Stimulated activated CD8-positive, alpha-beta memory T cell treated with anti-CD3 and anti-CD28 coated beads, Interleukin-4, amount 100 ng/mL, for 1 hour (primary cell): ENCODE measurements around the gene PDIA2.
"Not testable (repeated sequence)": the region's sequence is repeated elsewhere in the genome, so short reads cannot be mapped to it uniquely, and the experiment has no call there.

Experiments
- DNase-seq, 2 donors: peaks; one replicate each; pipeline ENCODE4 v3.0.0-alpha.2; 2020; ENCODE audit warnings: low read depth in 2 of 2, low spot score in 1 of 2

Gene PDIA2

GRCh38 chr16:324451-325334 is 41.7 kb downstream of the PDIA2 start:
- DNase-seq, result peak; percentile 28 to 40

- no peak for DNase-seq
These were observed 42.6 kb downstream of the PDIA2 start for GRCh38 chr16:325375-326145.

- DNase-seq, result no peak
These were observed 47.8 kb downstream of the PDIA2 start for GRCh38 chr16:330741-331140.

GRCh38 chr16:331181-331814 is 48.3 kb downstream of the PDIA2 start:
- DNase-seq, result not testable (repeated sequence)

GRCh38 chr16:333406-334094 is 50.6 kb downstream of the PDIA2 start:
- DNase-seq, result no peak

DNA sequence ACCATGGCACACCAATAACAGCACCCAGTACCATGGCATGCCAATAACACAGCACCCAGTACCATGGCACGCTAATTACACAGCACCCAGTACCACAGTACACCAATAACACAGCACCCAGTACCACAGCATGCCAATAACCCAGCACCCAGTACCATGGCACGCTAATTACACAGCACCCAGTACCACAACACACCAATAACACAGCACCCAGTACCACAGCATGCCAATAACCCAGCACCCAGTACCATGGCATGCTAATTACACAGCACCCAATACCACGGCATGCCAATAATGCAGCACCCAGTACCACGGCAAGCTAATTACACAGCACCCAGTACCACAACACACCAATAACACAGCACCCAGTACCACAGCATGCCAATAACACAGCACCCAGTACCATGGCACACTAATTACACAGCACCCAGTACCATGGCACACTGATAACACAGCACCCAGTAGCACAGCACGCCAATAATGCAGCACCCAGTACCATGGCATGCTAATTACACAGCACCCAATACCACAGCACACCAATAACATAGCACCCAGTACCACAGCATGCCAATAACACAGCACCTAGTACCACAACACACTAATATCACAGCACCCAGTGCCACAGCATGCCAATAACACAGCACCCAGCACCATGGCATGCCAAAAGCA is 51.3 kb downstream of the PDIA2 start:
- not testable (repeated sequence) for DNase-seq

DNA sequence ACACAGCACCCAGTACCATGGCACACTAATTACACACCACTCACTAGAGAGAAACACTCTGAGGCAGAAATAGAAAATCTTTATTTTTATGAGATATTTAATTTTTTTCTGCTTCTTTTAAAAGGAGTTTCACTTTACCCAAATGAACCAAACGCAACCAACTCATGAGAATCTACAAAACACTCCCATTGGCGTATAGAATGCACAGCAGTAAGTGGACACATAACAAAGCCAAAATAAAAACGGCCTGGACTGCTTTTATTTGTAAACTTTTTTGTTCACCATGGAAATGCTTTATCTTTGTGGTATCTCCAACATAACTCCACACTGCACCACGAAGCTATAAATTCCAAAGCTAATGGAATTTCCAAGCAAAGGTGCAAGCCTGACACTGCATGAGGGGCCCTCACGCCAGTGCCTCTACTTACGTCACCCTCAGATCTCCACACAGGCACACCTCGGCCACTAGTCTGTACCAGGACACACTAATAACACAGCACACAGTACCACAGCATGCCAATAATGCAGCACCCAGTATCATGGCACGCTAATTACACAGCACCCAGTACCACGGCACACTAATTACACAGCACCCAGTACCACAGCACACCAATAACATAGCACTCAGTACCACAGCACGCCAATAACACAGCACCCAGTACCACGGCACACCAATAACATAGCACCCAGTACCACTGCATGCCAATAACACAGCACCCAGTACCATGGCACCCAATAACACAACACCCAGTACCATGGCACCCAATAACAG is 52.1 kb downstream of the PDIA2 start:
- DNase-seq, result not testable (repeated sequence)

DNA sequence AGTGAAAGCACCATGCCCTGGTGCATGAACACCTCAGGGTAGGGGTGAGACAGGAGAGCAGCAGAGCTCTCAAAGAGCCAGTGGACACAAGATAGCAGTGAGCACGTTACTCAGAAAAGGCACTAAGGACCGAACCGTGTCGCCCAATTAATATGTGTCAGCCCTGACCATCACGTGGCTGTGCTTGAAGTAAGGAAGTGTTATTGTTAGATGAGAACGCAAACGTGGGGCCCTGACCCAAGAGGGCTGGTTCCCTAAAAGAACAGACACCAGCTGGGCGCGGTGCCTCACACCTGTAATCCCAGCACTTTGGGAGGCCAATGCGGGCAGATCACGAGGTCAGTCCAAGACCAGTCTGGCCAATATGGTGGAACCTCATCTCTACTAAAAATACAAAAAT is 53.3 kb downstream of the PDIA2 start:
- DNase-seq, result no peak
